Bladder microvascular endothelial cell (primary cell): ENCODE measurements around the gene ST6GALNAC6. TPM values are rescaled to one million over a fixed set of nuclear protein-coding genes. Genes with fewer than 3 reads are reported as not detected.

Experiments
- total RNA-seq: library from RNA; depleted of rRNA; stranded (reverse); fragments of >200 nt; gene quantifications from 2 replicates; pipeline ENCODE4 v1.2.3, GENCODE V29; 2014

ST6GALNAC6 gene, protein sequence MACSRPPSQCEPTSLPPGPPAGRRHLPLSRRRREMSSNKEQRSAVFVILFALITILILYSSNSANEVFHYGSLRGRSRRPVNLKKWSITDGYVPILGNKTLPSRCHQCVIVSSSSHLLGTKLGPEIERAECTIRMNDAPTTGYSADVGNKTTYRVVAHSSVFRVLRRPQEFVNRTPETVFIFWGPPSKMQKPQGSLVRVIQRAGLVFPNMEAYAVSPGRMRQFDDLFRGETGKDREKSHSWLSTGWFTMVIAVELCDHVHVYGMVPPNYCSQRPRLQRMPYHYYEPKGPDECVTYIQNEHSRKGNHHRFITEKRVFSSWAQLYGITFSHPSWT
- 29.6 and 29.8 TPM in 2 replicates for total RNA-seq

DNA sequence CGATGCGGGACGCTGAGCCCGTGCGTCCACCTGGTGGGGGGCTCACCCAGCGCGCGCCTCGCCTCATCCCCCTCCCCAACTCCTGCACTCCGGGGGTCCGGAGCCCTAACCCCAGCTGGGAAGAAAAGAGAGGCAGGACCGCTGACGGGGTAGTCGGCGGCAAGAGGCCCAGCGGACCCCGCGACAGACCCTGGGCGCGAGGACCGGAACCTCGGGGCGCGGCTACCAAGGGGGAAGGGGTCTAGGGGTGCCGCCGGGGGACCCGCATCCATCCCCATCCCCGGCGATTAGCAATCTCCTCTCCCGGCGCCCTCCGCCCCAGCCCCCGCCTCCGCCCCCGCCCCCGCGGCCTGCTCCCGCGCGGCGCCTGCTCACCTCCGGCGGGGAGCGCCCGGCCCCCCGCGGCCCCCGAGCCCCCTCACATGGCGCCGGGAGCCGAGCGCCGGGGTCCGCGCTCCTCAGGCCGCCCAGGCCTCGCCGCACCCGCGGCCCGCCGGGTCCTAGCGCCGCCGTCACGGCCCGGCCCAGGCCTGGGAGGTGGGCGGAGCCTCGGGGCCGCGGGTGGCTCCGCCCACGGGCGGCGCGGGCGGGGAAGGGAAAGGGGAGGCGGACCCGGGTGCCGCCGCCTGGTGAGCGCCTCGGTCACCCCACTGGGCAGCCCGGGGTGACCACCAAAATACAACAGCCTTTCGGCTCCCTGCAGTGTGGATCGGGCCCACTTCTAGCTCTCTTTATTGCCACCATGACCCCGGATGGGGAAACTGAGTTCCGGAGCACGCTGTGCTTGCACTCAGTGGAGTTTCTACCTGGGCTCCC, at the start of gene ST6GALNAC6:
TSS of gene ST6GALNAC6 (minus strand) at position 476 of the 816 bp plus-strand sequence. CDS start 1,622 bp downstream, outside the sequence.

DNA sequence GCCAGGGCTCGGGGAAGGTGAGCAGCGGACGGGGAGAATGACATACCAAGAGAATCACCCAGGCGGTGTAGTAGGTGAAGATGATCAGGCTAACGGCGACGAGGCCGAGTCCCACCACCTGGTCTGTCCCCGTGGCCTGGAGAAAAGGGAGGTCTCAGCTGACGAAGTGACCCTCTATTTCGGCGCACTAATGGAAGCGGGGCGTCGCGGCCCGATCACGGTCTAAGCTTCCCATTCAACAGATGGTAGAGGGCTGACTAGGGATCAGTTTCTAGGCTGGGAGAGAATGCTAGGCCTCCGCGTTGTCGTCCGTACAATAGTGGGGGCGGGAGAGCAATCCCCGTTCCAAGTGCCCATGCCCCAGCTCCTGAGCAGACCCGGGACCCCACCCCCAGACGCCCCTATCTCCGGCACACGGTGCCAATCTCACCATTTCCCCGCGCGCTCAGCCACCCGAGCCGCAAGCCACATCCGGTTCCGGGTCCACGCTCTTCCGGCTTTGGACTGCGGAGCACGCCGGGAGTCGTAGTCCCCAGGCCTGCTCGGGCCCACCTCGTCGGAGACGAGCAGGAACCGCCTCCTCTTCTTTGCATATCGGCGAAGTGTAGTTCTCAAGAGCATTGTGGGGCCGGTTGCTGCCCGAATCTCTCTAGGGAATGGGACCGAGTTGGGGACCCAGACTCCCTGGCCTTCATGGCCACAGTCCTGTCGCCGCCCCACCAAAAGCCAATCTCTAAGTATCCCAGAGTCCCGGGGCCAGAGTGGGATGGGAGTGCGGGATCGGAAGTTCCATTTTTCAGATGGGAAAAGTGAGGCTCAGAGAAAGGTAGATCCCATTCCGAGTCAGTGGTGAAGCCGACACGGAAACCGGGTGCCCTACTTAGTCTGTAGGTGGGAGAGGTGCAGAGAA, 38.2 kb upstream of the ST6GALNAC6 start, which contains the start of gene DPM2:
TSS of gene DPM2 (minus strand) at position 467 of the 910 bp plus-strand sequence. CDS start at position 433, 34 bp downstream.

DNA sequence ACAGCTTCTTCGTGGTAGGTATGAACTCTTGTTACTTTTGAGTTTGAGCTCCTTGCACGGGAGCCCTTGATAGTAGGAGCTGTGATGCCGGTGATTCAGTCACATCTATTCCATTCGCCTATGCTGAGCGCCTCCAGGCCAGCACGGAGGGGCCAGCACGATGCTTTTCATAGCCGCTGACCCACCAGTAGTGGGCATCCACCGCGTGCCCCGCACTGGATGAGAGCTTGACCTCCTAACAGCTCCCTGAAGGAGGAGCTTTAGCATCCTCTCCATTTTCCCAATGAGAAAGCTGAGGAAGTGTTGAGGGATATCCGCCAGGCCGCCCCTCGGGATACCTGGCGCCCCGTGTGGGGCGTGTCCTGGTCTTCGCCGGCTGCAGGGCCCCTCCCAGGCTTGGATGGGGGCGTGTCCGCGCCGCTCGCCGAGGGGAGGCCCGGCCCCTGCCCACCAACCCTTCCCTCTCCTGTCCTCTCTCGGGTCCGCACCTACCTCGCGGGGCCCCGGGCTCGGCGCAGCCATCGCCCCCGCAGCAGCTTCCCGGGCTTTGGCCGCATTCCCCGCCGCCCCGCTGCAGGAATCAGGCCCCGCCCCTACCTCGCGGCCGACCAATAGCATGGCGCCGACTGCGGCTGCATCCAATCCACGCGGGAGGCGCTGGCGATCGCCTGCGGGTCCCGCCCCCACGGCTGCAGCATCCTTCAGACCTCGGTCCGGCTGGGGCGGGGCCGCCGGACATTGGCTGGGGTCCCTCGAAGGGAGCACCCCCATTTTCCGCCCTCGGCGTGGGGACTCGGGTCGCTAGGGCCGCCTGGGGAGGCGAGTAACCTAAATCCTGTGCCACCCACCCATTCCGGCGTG, 31.1 kb upstream of the ST6GALNAC6 start, which contains the start of gene PIP5KL1:
TSS of gene PIP5KL1 (minus strand) at position 547 of the 861 bp plus-strand sequence. CDS start at position 522, 25 bp downstream.

DNA sequence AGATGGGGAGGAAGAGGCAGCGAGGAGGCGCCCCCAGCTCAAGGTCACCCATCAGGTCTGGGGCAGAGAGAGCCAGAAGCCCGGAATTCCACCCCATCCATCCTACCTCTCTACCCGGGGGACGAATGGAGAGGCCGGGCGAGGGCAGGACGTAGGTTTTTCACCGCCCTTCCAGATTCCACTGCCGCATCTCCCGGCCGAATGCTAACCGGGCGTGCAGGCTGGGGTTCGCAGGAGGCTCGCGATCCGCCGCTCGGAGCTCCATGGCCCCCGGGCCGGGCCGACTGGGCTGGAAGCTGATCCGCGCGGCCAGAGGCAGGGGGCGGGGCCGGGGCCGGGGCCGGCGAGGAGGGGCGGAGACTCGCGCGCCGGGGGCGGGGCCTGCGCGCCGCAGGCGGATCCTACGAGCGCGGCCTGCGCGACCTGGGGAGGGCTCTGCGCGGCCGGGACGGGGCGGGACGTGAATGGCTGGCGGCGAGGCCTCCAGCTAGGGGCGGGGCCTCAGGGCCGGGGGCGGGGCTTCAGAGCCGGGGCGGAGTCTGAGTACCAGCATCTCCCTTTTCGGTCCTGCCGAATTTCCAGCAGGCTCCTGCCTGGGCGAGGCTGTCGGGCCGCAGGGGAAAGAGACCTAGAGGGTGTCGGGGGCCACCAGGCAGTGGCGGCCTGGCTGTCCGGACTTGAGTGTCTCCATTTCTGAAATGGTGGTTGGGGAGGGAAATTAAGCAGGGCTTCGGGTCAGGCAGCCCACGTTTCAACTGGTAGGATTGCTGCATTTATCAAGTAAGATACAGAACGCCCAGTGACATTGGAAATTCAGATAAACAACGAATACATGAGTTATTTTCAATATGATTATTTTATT, 17.5 kb upstream of the ST6GALNAC6 start, which contains the start of gene ST6GALNAC4:
TSS of gene ST6GALNAC4 (minus strand) at position 322 of the 862 bp plus-strand sequence. CDS start 622 bp downstream, outside the sequence.

DNA sequence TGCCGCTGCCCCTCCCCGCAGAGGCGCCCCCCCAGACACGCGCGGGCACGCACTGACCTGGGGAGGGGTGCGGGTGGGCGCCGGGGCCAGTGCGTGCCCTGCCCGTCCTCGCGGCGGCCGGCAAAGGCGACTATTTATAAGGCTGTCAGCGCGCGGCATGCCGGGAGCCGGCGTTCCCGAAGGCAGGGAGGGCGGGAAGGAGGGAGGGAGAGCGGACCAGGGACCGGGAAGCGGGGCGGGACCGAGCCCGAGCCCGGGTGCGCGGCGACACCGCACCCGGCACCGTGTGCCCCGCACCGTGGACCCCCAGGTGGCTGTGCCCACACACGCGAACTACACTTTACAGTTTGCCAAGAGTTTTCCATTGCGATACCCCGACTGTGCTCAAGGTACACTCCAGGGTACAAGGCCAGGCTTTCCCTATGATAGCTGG, 21.8 kb downstream of the ST6GALNAC6 start, which contains the start of gene AK1:
TSS of gene AK1 (minus strand) at position 110 of the 433 bp plus-strand sequence. CDS start 3,058 bp downstream, outside the sequence.

DNA sequence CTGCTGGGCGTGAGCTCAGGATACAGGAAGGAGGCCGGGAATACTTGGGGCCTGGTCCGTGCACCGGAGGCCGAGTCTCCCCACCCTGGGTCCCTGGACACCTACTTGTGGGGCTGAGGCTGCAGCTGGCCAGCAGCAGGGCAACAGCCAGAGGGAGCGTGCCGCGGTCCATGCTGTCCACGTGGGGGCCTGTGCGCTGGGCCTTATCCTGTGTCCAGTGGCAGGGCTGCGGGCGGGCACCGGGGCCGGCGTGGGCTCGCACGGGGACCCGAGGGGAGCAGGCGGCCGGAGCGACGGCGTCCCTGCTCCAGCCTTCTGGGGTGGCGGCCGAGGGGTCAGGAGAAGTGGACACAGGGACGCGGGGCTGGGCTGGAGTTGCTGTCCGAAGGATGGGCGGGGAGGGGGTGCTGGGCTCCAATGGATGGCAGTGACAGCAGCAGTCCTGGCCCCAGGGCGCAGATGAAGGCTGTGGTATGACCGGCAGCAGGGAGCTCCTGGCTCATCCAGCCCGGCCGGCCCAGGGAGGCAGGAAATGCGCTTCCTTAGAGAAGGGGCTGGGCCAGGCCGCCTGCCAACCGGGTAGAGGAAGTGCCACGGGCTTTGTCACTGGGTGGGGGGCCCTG, 45.1 kb downstream of the ST6GALNAC6 start, which contains the start of gene ENG:
TSS of gene ENG (minus strand) at position 475 of the 623 bp plus-strand sequence. CDS start at position 172, 303 bp downstream.

Other genes starting within 250 kb of the ST6GALNAC6 start
- not detected in 2 replicates for gene CFAP157, start 192.6 kb downstream of the ST6GALNAC6 start, total RNA-seq
- 36.3 and 39.8 TPM in 2 replicates for gene PTRH1, start 183.9 kb downstream of the ST6GALNAC6 start, total RNA-seq
- gene TTC16, start 183.5 kb downstream of the ST6GALNAC6 start, total RNA-seq: not detected in 2 replicates
- 8.1 and 8.6 TPM in 2 replicates for gene TOR2A, start 164.3 kb downstream of the ST6GALNAC6 start, total RNA-seq
- 43.5 and 83.7 TPM in 2 replicates for gene SH2D3C, start 120.9 kb downstream of the ST6GALNAC6 start, total RNA-seq
- 80.5 and 104 TPM in 2 replicates for gene CDK9, start 113.6 kb downstream of the ST6GALNAC6 start, total RNA-seq
- gene FPGS, start 96.7 kb downstream of the ST6GALNAC6 start, total RNA-seq: 66.7 and 94.3 TPM in 2 replicates
- gene ENG, start 44.9 kb downstream of the ST6GALNAC6 start, total RNA-seq: 76.9 and 295 TPM in 2 replicates
- gene AK1, start 21.9 kb downstream of the ST6GALNAC6 start, total RNA-seq: 30.6 and 54.9 TPM in 2 replicates
- 28.8 and 32.0 TPM in 2 replicates for gene ST6GALNAC4, start 17.4 kb upstream of the ST6GALNAC6 start, total RNA-seq
- gene PIP5KL1, start 31.2 kb upstream of the ST6GALNAC6 start, total RNA-seq: 0.44 and 0.97 TPM in 2 replicates
- gene DPM2, start 38.3 kb upstream of the ST6GALNAC6 start, total RNA-seq: 6.2 and 14.2 TPM in 2 replicates
- 1.1 and 20.5 TPM in 2 replicates for gene EEIG1, start 81.4 kb upstream of the ST6GALNAC6 start, total RNA-seq
- gene NAIF1, start 167.7 kb upstream of the ST6GALNAC6 start, total RNA-seq: 9.1 and 11.9 TPM in 2 replicates
- 20.1 and 53.8 TPM in 2 replicates for gene SLC25A25, start 168.6 kb upstream of the ST6GALNAC6 start, total RNA-seq
- gene PTGES2, start 228.1 kb upstream of the ST6GALNAC6 start, total RNA-seq: 63.5 and 105 TPM in 2 replicates
- not detected in 2 replicates for gene LCN2, start 249.8 kb upstream of the ST6GALNAC6 start, total RNA-seq